AG10803 (cell line): Measurements from ENCODE around the gene THAP7.

Experiments
- DNase-seq: peaks from one replicate; pipeline ENCODE4 v3.0.0; 2010; ENCODE audit warnings: low read depth
- H3K4me3 ChIP-seq: 2 replicates; pipeline ENCODE4 v1.5.1; 2011; ENCODE audit warnings: mild to moderate bottlenecking, low read length, control low read depth
- TF ChIP-seq, protein P1 (sequence below): conservative IDR thresholded peaks from 2 replicates; pipeline ENCODE4 v1.5.1; 2011; ENCODE audit warnings: mild to moderate bottlenecking, low read length, control low read depth, inconsistent platforms

Gene THAP7

DNA sequence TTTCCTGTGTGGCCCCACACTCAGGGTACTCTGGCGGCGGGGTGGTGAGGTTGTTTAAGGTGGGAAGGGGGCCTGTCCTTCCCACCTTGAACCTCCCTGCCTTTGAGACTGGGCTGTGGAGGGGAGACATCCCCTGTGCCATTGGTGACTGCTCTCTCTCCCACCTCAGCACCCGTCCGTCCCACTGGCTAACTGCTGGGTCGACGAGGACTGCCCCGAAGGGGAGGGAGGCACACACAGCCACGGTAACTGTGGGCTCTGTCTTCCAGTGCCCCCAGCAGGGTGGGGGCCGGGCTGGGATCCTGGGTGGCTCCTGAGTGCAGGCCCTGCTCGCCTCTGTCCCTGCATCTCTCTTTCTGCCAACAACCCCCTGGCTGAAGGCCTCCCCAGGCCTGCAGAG is 20.6 kb upstream of the THAP7 start:
- no peak for DNase-seq
- TF ChIP-seq, protein P1, sequence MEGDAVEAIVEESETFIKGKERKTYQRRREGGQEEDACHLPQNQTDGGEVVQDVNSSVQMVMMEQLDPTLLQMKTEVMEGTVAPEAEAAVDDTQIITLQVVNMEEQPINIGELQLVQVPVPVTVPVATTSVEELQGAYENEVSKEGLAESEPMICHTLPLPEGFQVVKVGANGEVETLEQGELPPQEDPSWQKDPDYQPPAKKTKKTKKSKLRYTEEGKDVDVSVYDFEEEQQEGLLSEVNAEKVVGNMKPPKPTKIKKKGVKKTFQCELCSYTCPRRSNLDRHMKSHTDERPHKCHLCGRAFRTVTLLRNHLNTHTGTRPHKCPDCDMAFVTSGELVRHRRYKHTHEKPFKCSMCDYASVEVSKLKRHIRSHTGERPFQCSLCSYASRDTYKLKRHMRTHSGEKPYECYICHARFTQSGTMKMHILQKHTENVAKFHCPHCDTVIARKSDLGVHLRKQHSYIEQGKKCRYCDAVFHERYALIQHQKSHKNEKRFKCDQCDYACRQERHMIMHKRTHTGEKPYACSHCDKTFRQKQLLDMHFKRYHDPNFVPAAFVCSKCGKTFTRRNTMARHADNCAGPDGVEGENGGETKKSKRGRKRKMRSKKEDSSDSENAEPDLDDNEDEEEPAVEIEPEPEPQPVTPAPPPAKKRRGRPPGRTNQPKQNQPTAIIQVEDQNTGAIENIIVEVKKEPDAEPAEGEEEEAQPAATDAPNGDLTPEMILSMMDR, result no peak
- H3K4me3 ChIP-seq, result no peak overlapping the region

DNA sequence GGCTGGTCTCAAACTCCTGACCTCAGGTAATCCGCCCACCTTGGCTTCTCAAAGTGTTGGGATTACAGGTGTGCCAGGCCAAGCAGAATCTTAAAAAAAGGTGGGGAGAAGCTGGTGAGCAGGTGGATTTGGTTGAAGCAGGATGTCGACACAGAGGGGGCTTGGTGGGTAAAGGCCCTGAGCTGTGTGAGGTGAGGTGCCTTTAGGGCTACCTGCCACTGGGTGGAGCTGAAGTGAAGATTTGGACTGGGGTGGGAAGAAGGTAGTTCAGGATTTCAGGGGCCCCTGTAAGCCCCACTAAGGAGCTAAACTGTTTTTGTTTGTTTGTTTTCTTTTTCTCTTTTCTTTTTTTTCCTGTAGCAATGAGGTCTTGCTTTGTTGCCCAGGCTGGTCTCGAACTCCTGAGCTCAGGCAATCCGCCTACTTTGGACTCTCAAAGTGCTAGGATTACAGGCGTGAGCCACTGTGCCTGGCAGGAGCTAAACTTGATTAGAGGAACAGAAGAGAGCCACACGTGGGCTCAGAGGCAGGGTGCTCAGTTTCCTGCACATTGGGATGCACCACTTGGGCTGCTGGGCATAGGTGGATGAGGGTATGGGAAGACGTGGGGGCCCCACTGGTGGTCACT is 19.0 kb upstream of the THAP7 start:
- H3K4me3 ChIP-seq, result no peak overlapping the region
- DNase-seq, result no peak
- TF ChIP-seq, protein P1, result peak; percentile 48

- no peak for DNase-seq
- TF ChIP-seq, protein P1, result no peak
- no peak overlapping the region for H3K4me3 ChIP-seq
Measured at GRCh38 chr22:21018314-21018713, 16.4 kb upstream of the THAP7 start.

- no peak for DNase-seq
- TF ChIP-seq, protein P1, result no peak
- no peak overlapping the region for H3K4me3 ChIP-seq
Measured at GRCh38 chr22:21016644-21017420, 14.9 kb upstream of the THAP7 start.

DNA sequence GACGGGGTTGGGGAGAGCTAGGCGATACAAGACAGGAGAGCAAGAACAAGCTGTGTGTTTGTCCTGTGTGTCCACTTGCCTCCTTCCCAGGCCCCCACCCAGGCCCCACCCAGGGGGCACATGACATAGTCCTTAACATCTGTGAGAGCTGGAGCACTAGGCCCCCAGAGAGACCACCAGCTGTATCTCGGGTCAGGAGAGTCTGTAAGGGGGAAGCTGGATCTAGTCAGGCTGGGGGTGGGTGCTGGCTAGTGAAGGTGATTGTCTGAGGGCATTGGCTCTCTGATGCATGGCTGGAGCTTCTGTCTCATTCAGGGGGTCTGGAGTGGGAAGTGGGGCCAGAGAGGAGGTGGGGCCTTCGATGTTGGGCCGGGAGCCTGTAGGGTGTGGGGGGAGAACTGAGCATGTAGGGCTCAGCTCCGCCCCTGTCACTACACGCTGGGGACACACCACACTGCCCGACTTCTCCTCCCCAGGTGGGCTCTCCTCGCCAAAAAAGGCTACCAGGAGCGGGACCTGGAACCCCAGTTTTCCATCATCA is 13.6 kb upstream of the THAP7 start:
- TF ChIP-seq, protein P1, result no peak
- peak overlapping the region; percentile 69 for H3K4me3 ChIP-seq
- DNase-seq, result no peak

DNA sequence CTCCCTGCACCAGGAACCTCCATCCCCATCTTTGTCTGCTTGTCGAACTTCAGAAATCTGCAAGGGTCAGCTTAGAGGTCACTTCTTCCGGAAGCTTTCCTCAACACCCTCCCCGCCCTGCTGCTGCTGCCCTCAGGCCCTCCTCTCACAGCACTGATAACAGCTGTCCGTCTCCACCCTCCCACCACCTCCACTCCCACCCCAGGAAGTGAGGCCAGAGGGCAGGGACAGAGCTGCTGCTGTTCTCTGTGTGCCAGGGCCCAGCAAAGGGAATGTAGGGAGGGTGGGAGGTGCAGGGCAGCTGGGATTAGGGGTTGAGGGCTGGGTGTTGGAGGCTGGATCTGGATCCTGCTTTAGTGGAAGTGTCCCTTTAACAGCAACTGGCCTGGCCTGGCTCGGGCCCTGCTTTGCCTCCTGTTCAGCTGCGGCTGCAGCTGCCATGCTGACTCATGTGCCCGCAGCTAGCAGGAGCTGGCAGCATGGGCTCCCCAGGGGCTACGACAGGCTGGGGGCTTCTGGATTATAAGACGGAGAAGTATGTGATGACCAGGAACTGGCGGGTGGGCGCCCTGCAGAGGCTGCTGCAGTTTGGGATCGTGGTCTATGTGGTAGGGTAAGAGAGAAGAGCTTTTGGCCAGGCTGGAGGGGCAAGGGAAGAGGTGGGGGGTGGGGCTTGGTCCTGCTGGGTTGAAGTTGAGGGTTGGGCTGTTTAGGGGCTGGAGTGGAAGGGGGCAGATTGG is 13.0 kb upstream of the THAP7 start, which contains the start of gene P2RX6:
P2RX6 (plus strand) TSS at position 440 of the 740 bp plus-strand sequence; CDS start at position 450, 10 bp downstream.
- TF ChIP-seq, protein P1, result no peak
- peak within 1 kb of the TSS; percentile 69 for H3K4me3 ChIP-seq
- DNase-seq, result peak; percentile 33
